NCI-H2107 (cell line): ENCODE measurements around the gene FAXDC2.

Experiments
- DNase-seq: peaks from one replicate; lab custom pipeline; 2025; lab: John Stamatoyannopoulos, UW

FAXDC2 gene

DNA sequence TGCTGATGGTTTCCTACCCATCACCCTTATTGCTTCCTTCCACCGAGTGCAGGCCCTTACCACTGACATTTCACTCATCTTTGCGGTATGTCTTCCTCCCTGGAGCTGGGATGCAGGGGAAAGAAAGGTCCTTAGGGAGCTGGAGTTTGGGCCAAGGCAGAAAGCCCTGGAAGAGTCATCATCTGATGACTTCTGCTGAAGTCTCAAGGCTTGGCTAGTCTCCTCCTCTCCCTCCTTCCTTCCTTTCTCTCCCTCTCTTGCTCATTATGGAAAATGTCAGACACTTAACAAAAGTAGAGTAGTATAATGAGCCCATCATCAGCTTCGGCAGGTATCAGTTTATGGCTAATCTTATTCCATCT is 55.2 kb downstream of the FAXDC2 start:
- DNase-seq = no peak

DNA sequence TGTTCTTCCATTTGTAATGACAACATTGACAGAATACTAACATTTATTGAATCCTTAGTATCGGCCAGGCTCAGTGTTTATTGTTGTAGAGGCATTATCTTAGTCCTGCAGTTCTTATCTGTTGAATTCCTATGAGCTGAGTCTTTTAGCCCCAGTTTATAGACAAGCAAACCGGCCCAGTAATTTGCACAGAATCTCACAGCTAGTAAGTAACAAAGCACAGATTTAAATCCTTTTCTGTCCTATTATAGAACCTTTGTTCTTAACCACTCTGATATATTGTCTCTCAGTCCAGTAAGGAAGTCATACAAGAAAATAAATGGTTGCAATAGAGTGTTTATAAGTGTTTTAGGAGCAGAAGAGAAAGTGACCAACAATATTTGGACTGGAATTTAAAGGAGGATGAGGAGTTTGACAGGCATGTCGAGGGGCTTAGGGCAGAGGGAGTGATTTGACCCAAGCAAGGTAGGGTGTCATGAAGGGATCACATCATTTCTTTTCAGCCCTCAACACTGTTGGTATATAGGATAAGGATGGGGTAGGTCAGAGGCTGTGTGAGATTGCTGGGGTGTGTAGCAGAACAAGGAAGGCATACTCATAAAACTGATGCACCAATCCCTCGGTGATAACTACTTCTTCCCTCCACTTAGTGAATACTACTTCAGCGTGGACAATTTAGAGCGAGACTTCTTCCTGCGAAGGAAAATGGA is 55.7 kb downstream of the FAXDC2 start:
- DNase-seq = no peak

DNA sequence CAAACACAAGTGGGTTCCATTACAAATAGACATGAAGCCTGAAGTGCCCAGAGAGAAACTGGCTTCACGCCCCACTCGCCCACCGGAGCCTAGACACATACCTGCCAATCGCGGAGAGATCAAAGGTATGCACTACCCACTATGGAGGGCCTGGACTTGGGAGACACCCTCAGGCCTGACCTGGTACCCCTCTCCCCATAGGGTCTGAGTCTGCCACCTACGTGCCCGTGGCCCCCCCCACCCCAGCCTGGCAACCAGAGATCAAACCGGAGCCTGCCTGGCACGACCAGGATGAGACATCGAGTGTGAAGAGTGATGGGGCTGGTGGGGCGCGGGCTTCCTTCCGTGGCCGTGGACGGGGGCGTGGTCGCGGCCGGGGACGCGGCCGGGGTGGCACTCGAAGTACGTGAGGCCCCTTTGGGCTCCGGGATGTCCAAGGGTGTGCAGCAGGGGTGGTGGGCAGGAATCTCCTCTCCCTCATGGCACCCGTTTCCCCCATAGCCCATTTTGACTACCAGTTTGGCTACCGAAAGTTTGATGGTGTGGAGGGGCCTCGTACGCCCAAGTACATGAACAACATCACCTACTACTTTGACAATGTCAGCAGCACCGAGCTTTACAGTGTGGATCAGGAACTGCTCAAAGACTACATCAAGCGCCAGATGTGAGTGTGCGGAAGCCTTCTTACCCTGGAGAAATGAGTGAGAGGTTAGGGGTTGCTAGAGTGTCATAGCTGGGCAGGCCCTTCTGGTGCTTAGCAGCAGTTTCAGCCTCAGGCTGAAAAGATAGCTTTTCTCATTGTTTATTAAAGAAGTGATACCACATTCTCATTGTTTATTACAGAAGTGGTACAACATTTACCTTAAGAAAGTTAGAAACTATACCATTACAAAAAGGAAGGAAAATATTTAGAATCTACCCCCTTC is 56.5 kb downstream of the FAXDC2 start:
- no peak for DNase-seq

DNA sequence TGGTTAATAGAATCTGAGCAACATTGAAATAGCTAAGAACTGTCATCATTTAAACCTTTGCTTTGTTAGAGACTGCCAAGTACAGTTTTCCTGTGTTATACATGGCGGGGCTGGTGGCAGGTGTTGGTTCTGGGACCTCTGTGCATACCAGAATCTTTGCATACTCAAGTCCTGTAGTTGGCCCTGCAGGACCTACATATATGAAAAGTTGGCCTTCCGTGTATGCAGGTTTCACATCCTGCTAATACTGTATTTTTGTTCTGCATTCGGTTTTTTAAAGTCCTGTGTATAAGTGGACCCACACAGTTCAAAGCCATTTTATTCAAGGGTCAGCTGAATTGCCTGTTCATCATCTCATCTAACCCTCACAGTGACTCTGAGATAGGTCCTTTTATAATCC is 58.9 kb downstream of the FAXDC2 start:
- DNase-seq = no peak

DNA sequence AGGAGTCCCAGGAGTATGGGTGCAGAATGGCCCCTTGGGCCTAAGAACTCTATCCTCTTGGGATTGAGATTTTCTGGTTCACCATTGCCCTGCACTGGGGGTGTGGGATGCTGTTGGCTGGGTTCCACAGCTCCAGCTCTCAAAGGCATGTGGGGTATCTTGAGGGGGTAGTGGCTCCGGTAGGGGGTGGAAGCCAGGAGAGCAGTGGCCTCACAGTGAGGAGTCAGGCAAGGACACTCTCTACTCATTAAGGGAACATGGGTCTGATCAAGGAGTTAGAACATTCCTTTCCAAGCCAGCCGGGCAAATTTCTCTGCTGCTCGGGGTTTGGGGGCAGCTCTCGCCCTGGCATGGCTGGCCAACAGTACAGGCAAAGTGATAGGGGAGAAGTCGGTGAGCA is 62.2 kb downstream of the FAXDC2 start:
- no peak for DNase-seq

- no peak for DNase-seq
Observed at GRCh38 chr5:154786414-154786813, 64.0 kb downstream of the FAXDC2 start.

DNA sequence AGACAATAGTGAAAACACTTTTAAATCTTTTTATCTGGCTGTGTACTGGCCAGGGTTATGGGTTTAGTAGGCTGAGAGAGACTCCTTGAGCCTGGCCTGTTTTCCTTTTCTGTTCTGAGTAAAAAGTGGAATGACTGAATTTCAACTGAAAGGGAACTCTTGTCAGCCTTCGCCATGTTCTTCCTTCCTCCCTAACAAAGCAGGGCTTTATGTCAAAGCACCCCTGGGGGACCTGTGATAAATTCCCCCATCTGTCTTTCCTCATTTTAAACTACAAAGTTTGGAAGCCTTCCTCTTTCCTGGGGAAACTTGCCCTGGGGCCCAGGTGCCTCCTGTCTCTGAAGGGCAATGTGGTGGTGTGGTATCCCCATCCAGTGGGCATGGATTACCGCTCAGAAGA is 65.5 kb downstream of the FAXDC2 start:
- no peak for DNase-seq

- DNase-seq = no peak
Observed at GRCh38 chr5:154783774-154784460, 66.5 kb downstream of the FAXDC2 start.

- no peak for DNase-seq
Observed at GRCh38 chr5:154782812-154783592, 67.4 kb downstream of the FAXDC2 start.

- no peak for DNase-seq
Observed at GRCh38 chr5:154782326-154782725, 68.1 kb downstream of the FAXDC2 start.

GRCh38 chr5:154780128-154780527 is 70.3 kb downstream of the FAXDC2 start:
- no peak for DNase-seq

- DNase-seq = no peak
Observed at GRCh38 chr5:154779105-154779504, 71.3 kb downstream of the FAXDC2 start.

- no peak for DNase-seq
Observed at GRCh38 chr5:154778534-154778933, 71.9 kb downstream of the FAXDC2 start.

- DNase-seq = no peak
Observed at GRCh38 chr5:154776167-154776566, 74.2 kb downstream of the FAXDC2 start.

DNA sequence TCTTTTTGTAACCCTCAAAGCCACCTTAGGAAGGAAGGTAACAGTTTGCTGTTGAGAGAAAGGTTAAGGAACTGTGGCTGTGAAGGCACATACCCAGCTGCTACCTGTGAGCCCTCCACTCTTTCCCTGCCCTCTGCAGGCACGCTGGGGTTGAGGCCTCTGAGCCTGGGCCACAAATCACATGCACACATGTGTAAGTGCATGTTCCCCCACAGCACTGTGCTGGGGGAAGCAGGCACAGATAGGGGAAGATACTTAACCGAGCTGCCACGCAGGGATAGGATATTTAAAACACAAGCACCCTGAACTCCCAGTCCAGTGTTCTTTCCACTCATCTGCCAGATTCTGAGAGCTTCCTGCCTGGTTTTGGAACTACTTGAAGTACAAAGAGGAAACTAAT is 77.1 kb downstream of the FAXDC2 start:
- no peak for DNase-seq

- no peak for DNase-seq
Observed at GRCh38 chr5:154771383-154771901, 79.0 kb downstream of the FAXDC2 start.

- DNase-seq = no peak
Observed at GRCh38 chr5:154770111-154770510, 80.3 kb downstream of the FAXDC2 start.
